Measurements from ENCODE around the gene SMIM20. TPM values are rescaled to one million over a fixed set of nuclear protein-coding genes. Genes with fewer than 3 reads are reported as not detected.

Gene SMIM20
- total RNA-seq, 2 experiments from 2014 or later = 44.0 to 53.8 TPM

- BruUV-seq (replicated peaks) = no TSS peak
- DNase-seq (ENCODE audit: low spot score) = no peak
- Histone ChIP-seq H2AFZ (ENCODE audit: low read length) (no peak overlapping the region), H3K9me2 (ENCODE audit: insufficient read depth, low read length) (no peaks in the 10 kb centered on the region), H3K36me3 (ENCODE audit: insufficient read depth, low read length) (0 out of 2 replicates have a peak, but pooled peaks cover 7% of the 10 kb centered on the region), H3K4me2 (ENCODE audit: low read length) (no peak overlapping the region), H3K4me1 (ENCODE audit: insufficient read depth, low read length, poor library complexity, severe bottlenecking) (peaks cover 23% of the 10 kb centered on the region), H3K4me3 (ENCODE audit: low read depth, low read length, poor library complexity, severe bottlenecking) (no peak overlapping the region), H3K27ac (ENCODE audit: low read depth, low read length, poor library complexity, severe bottlenecking) (no peak overlapping the region), H3K79me2 (ENCODE audit: insufficient read depth, low read depth, low read length) (no peaks in the 10 kb centered on the region), H4K20me1 (ENCODE audit: insufficient read depth, low read length) (no peaks in the 10 kb centered on the region), H3K9me3 (ENCODE audit: low read length) (no peaks in the 10 kb centered on the region)
- CTCF ChIA-PET (ENCODE audit: unreplicated experiment) = no interaction called here
- TF ChIP-seq EZH2phosphoT487 (IDR thresholded peaks at IDR 0.05; ENCODE audit: borderline replicate concordance, low read depth, low read length) (no peak), CTCF (conservative IDR thresholded peaks at IDR 0.05; ENCODE audit: low read length) (no peak)
- intact Hi-C loops (cut with micrococcal nuclease; ENCODE audit: unreplicated experiment) = no loop called here
- POLR2A ChIA-PET = interaction anchor here (0.7 to 1.7 kb wide), 4 partner anchors 9 to 15 kb away, joined by 3 to 4 read pairs (median 3); no protein-coding TSS in a partner anchor
Measured at GRCh38 chr4:25901030-25901430, 13.0 kb upstream of the SMIM20 start.

- TF ChIP-seq CTCF (conservative IDR thresholded peaks at IDR 0.05; ENCODE audit: low read length) = no peak
- TF ChIP-seq EZH2phosphoT487 (IDR thresholded peaks at IDR 0.05; ENCODE audit: borderline replicate concordance, low read depth, low read length) = no peak
- Histone ChIP-seq H3K36me3 (ENCODE audit: insufficient read depth, low read length) (peaks cover 11% of the 10 kb centered on the region; the same call in 1 of the 2 replicates), H4K20me1 (ENCODE audit: insufficient read depth, low read length) (no peaks in the 10 kb centered on the region), H3K4me3 (ENCODE audit: low read depth, low read length, poor library complexity, severe bottlenecking) (no peak overlapping the region), H3K4me2 (ENCODE audit: low read length) (peak overlapping the region; percentile 52), H3K27ac (ENCODE audit: low read depth, low read length, poor library complexity, severe bottlenecking) (peak overlapping the region; percentile 54), H3K79me2 (ENCODE audit: insufficient read depth, low read depth, low read length) (no peaks in the 10 kb centered on the region), H2AFZ (ENCODE audit: low read length) (peak overlapping the region; percentile 36; the same call in 1 of the 2 replicates), H3K9me3 (ENCODE audit: low read length) (no peaks in the 10 kb centered on the region), H3K4me1 (ENCODE audit: insufficient read depth, low read length, poor library complexity, severe bottlenecking) (peaks cover 23% of the 10 kb centered on the region), H3K9me2 (ENCODE audit: insufficient read depth, low read length) (no peaks in the 10 kb centered on the region)
- POLR2A ChIA-PET = interaction anchor here (0.7 to 2.1 kb wide), 5 partner anchors 9 to 28 kb away, joined by 3 to 9 read pairs (median 6); partner anchors contain the start of gene SMIM20
- CTCF ChIA-PET (ENCODE audit: unreplicated experiment) = no interaction called here
- DNase-seq (ENCODE audit: low spot score) = peak; percentile 26
- BruUV-seq (replicated peaks) = no TSS peak
- intact Hi-C loops (cut with micrococcal nuclease; ENCODE audit: unreplicated experiment) = no loop called here
Measured at GRCh38 chr4:25903900-25904747, 9.9 kb upstream of the SMIM20 start.

DNA sequence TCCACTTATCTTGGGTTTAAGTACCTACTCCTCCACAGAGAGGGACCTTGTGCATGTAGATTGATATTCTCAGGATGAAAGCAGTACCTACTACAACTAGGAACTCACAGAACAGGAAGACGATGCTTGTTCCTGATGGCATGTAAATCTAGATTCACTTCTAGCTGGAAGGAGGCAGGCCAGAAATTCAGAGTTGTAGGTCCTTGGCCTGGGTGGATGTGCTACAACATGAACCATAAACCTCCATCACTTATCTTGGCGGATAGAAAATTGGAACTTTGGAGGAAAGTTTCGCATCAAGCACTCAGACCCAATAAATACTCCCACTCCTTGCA is 9.3 kb upstream of the SMIM20 start:
- TF ChIP-seq EZH2phosphoT487 (IDR thresholded peaks at IDR 0.05; ENCODE audit: borderline replicate concordance, low read depth, low read length) (no peak), CTCF (conservative IDR thresholded peaks at IDR 0.05; ENCODE audit: low read length) (no peak)

More for the DNA sequence above, 9.3 kb upstream of the SMIM20 start:
- peak overlapping the region; percentile 54 for H3K27ac ChIP-seq (ENCODE audit: low read depth, low read length, poor library complexity, severe bottlenecking)
- intact Hi-C loops (cut with micrococcal nuclease; ENCODE audit: unreplicated experiment) = no loop called here
- H3K9me2 ChIP-seq (ENCODE audit: insufficient read depth, low read length) = no peaks in the 10 kb centered on the region
- no peak overlapping the region for H3K4me3 ChIP-seq (ENCODE audit: low read depth, low read length, poor library complexity, severe bottlenecking)
- peak; percentile 52 for DNase-seq (ENCODE audit: low spot score)
- H4K20me1 ChIP-seq (ENCODE audit: insufficient read depth, low read length) = no peaks in the 10 kb centered on the region
- H2AFZ ChIP-seq (ENCODE audit: low read length) = peak overlapping the region; percentile 36; the same call in 1 of the 2 replicates
- POLR2A ChIA-PET = interaction anchor here (0.7 to 2.1 kb wide), 7 partner anchors 9 to 51 kb away, joined by 3 to 9 read pairs (median 5); partner anchors contain the start of gene SMIM20
- no TSS peak for BruUV-seq (replicated peaks)
- H3K4me1 ChIP-seq (ENCODE audit: insufficient read depth, low read length, poor library complexity, severe bottlenecking) = peaks cover 23% of the 10 kb centered on the region
- H3K36me3 ChIP-seq (ENCODE audit: insufficient read depth, low read length) = peaks cover 15% of the 10 kb centered on the region; the same call in 1 of the 2 replicates
- no peaks in the 10 kb centered on the region for H3K79me2 ChIP-seq (ENCODE audit: insufficient read depth, low read depth, low read length)
- peak overlapping the region; percentile 52 for H3K4me2 ChIP-seq (ENCODE audit: low read length)
- CTCF ChIA-PET (ENCODE audit: unreplicated experiment) = no interaction called here
- H3K9me3 ChIP-seq (ENCODE audit: low read length) = no peaks in the 10 kb centered on the region
